GM12878 (cell line): ENCODE measurements around the gene RBBP8NL. TPM values are rescaled to one million over a fixed set of nuclear protein-coding genes. Genes with fewer than 3 reads are reported as not detected.

Experiments
- ATAC-seq: fragments of 200-7000 bp; cut with Tn5 transposase; 3 replicates; pipeline ENCODE4 v1.9.1; 2020; ENCODE audit warnings: mild to moderate bottlenecking, moderate library complexity
- BruUV-seq: library from RNA; stranded (reverse); fragments of 400-500 nt; replicated peaks from 2 replicates; lab custom pipeline; 2021; lab: Mats Ljungman, UMichigan
- CTCF ChIA-PET: fragments of 300-600 bp; sonication (Branson Sonifier 250); formaldehyde crosslinking; extraction: SDS; loops from one replicate; lab custom pipeline; 2021; ENCODE audit warnings: inconsistent platforms; lab: Yijun Ruan, JAX
- POLR2A ChIA-PET: fragments of 350-600 bp; formaldehyde crosslinking; extraction: SDS; loops from one replicate; lab custom pipeline; 2021; ENCODE audit warnings: inconsistent platforms; lab: Charles Lee
- RAD21 ChIA-PET: fragments of 300-600 bp; sonication (Branson Sonifier 250); formaldehyde crosslinking; loops from one replicate; lab custom pipeline; 2023; ENCODE audit warnings: antibody characterized with exemption; ENCODE audit not compliant: unreplicated experiment; lab: Charles Lee
- SMC1A ChIA-PET: fragments of 300-600 bp; sonication (Branson Sonifier 250); formaldehyde crosslinking; loops from one replicate; lab custom pipeline; 2023; ENCODE audit not compliant: unreplicated experiment, uncharacterized antibody; lab: Charles Lee
- DNase-seq: peaks from one replicate; pipeline ENCODE4 v3.0.0-alpha.2; 2011; ENCODE audit warnings: low read depth, low spot score
- FAIRE-seq: peaks from 3 replicates; lab custom pipeline; 2011; peaks lifted over from hg19 to GRCh38; lab: Jason Lieb, UNC
- H2AFZ ChIP-seq: 2 replicates; pipeline ENCODE4 v1.6.0; 2011; ENCODE audit warnings: low read depth, low read length, control low read depth; ENCODE audit not compliant: control insufficient read depth
- H3K27ac ChIP-seq: 2 replicates; pipeline ENCODE4 v1.5.1; 2011; ENCODE audit warnings: control low read depth; ENCODE audit not compliant: control insufficient read depth, insufficient read depth
- H3K27me3 ChIP-seq, 2 experiments: replicated peaks in 1 of 2; 2 replicates each; pipeline versions ENCODE4 v1.6.0 to v1.6.1; 2011; ENCODE audit warnings: low read length in 1 of 2; ENCODE audit not compliant: control insufficient read depth in 2 of 2, insufficient read depth in 2 of 2
- H3K36me3 ChIP-seq, 2 experiments: 2 replicates each; pipeline ENCODE4 v1.5.1; 2011; ENCODE audit warnings: low read length in 1 of 2; ENCODE audit not compliant: control insufficient read depth in 2 of 2, insufficient read depth in 2 of 2
- H3K4me1 ChIP-seq: 2 replicates; pipeline ENCODE4 v1.6.1; 2011; ENCODE audit warnings: mild to moderate bottlenecking, low read length, moderate library complexity, mixed read lengths; ENCODE audit not compliant: control insufficient read depth, insufficient read depth
- H3K4me2 ChIP-seq: 2 replicates; pipeline ENCODE4 v1.6.0; 2011; ENCODE audit warnings: control low read depth; ENCODE audit not compliant: control insufficient read depth, insufficient read depth
- H3K4me3 ChIP-seq: fragments of 200-600 bp; sonication (generic); 2 replicates; pipeline ENCODE4 v1.5.1; 2016
- H3K79me2 ChIP-seq: 2 replicates; pipeline ENCODE4 v1.6.0; 2011; ENCODE audit warnings: low read length; ENCODE audit not compliant: control insufficient read depth, insufficient read depth
- H3K9ac ChIP-seq: 2 replicates; pipeline ENCODE4 v1.8.0; 2011; ENCODE audit warnings: low read length, control low read depth, mixed read lengths; ENCODE audit not compliant: control insufficient read depth, insufficient read depth
- H3K9me3 ChIP-seq: replicated peaks from 3 replicates; pipeline ENCODE4 v1.5.1; 2011; ENCODE audit warnings: mild to moderate bottlenecking, low read length; ENCODE audit not compliant: control insufficient read depth, insufficient read depth
- H4K20me1 ChIP-seq: 2 replicates; pipeline ENCODE4 v1.6.0; 2011; ENCODE audit not compliant: control insufficient read depth, insufficient read depth
- FOXK2 ChIP-seq: fragments of 450-650 bp; IDR thresholded peaks from 2 replicates; pipeline ENCODE4 v1.6.1; 2017; ENCODE audit warnings: mild to moderate bottlenecking, moderate library complexity
- NBN ChIP-seq: fragments of 450-650 bp; IDR thresholded peaks from 2 replicates; pipeline ENCODE4 v1.6.1; 2016
- RAD21 ChIP-seq: IDR thresholded peaks from 2 replicates; pipeline ENCODE4 v1.6.1; 2011; ENCODE audit warnings: mild to moderate bottlenecking, low read depth, low read length, moderate library complexity; ENCODE audit not compliant: insufficient read depth
- WGBS: methylation state at CpG from one replicate; pipeline ENCODE4 v1.1.6; 2016; ENCODE audit warnings: low lambda C conversion rate; ENCODE audit not compliant: insufficient replicate concordance, insufficient coverage; ENCODE audit errors: missing lambda C conversion rate; 5-methylcytosine and 5-hydroxymethylcytosine counted together
- in situ Hi-C: fragments of 300-500 bp; cut with MboI; formaldehyde crosslinking; loops from 9 replicates; pipeline ENCODE4 v1.14.3; 2018; ENCODE audit warnings: mixed read lengths
- intact Hi-C: fragments of 100-400 bp; cut with micrococcal nuclease; formaldehyde crosslinking; loops from one replicate; pipeline ENCODE4 v1.14.2; 2022; ENCODE audit not compliant: unreplicated experiment
- polyA plus RNA-seq, 11 experiments: library from polyadenylated mRNA; depleted of rRNA in 4 of 11; unstranded in 6 of 11; stranded (reverse) in 5 of 11; fragments of >200 nt; fragmentation: Nextera tagmentation in 4 of 11; fragmentation: Illumina TruSeq in 1 of 11; extraction: Ambion mirVana in 4 of 11; extraction: Trizol in 1 of 11; gene quantifications; 1 replicate in 1 of 11; 2 replicates in 10 of 11; pipeline versions ENCODE4 v1.2.1 to v1.2.3, GENCODE V29; 2011 to 2016; ENCODE audit warnings: inconsistent platforms in 2 of 11, missing spikeins in 2 of 11, low read depth in 1 of 11
- total RNA-seq, 4 experiments: library from RNA; depleted of rRNA in 3 of 4; stranded (reverse); fragments of >200 nt in 3 of 4; fragmentation: Illumina TruSeq in 1 of 4; extraction: Trizol in 1 of 4; gene quantifications; 2 replicates each; pipeline versions ENCODE4 v1.2.1 to v1.2.3, GENCODE V29; 2013 to 2021
- TF ChIP-seq, protein P1 (sequence below): fragments of 450-650 bp; IDR thresholded peaks from 2 replicates; pipeline ENCODE4 v1.6.1; 2017; ENCODE audit warnings: antibody characterized with exemption, mild to moderate bottlenecking, moderate library complexity

The RBBP8NL gene
- total and polyA plus RNA-seq, 10 of the 15 experiments (the other 5 are each of a cell fraction or from before 2014, with no cell fraction given): not detected

DNA sequence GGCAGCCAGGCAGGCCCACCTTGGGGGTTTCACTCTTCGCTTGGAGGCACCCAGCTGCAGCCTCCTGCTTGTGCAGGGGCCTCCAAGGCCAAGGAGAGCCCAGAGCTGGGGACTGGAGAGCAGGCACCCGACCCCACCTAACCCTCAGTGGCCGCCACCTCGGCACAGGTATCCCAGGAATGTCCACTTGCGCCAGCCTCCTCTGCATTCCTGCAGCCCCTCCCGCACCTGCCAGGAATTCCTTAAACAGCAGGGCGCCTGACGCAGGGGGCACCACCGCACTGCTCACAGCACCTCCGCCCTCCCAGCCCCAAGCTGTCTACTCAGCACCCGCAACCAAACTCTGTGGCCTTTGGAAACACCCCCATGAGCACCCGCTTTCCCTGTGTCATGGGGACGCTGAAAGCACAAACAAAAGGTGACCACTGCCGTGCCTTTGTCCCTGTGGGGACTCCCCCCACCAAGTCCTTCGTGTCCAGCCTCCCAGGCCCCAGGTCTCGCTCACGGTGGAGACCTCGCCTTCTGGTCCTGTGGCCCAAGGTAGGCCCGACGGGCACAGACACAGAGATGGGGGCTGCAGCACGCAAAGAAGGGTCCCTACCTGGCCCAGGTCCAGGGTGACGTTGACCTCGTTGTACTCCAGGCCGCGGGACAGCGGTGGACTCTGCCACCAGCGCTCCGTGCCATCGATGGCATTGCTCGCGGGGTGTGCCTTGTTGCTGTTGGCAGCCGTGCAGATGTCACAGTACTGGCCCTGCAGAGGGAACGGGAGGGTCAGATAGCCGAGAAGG lies 65.3 kb downstream of the RBBP8NL start:
- Histone ChIP-seq H3K4me2 (no peak overlapping the region), H3K4me3 (no peak overlapping the region), H3K27ac (no peak overlapping the region), H3K9me3 (no peaks in the 10 kb centered on the region), H3K27me3 (no peaks in the 10 kb centered on the region), H3K79me2 (no peaks in the 10 kb centered on the region), H2AFZ (no peak overlapping the region), H3K9ac (no peak overlapping the region), H4K20me1 (no peaks in the 10 kb centered on the region), H3K36me3 (no peaks in the 10 kb centered on the region), H3K4me1 (no peaks in the 10 kb centered on the region)
- TF ChIP-seq, protein P1, sequence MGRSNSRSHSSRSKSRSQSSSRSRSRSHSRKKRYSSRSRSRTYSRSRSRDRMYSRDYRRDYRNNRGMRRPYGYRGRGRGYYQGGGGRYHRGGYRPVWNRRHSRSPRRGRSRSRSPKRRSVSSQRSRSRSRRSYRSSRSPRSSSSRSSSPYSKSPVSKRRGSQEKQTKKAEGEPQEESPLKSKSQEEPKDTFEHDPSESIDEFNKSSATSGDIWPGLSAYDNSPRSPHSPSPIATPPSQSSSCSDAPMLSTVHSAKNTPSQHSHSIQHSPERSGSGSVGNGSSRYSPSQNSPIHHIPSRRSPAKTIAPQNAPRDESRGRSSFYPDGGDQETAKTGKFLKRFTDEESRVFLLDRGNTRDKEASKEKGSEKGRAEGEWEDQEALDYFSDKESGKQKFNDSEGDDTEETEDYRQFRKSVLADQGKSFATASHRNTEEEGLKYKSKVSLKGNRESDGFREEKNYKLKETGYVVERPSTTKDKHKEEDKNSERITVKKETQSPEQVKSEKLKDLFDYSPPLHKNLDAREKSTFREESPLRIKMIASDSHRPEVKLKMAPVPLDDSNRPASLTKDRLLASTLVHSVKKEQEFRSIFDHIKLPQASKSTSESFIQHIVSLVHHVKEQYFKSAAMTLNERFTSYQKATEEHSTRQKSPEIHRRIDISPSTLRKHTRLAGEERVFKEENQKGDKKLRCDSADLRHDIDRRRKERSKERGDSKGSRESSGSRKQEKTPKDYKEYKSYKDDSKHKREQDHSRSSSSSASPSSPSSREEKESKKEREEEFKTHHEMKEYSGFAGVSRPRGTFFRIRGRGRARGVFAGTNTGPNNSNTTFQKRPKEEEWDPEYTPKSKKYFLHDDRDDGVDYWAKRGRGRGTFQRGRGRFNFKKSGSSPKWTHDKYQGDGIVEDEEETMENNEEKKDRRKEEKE: no peak
- TF ChIP-seq FOXK2: no peak
- TF ChIP-seq RAD21: no peak
- no peak for TF ChIP-seq NBN
- intact Hi-C loops (no loop called here), in situ Hi-C loops (no loop called here)
- BruUV-seq: no TSS peak
- ChIA-PET RAD21 (no interaction called here), CTCF (no interaction called here), POLR2A (no interaction called here), SMC1A (no interaction called here)
- no peak for FAIRE-seq
- 70% methylated on average over 34 of the region's 34 CpGs for WGBS
- no peak for DNase-seq
- ATAC-seq: no peak
